HG03025 (cell line): ENCODE results near the gene IGFL4.

ENCODE experiments used
- ATAC-seq: cut with Tn5 transposase; IDR thresholded peaks from one replicate; pipeline ENCODE4 v1.9.1; 2021; ENCODE audit warnings: mild to moderate bottlenecking, moderate library complexity; ENCODE audit not compliant: unreplicated experiment, low FRiP score

Gene IGFL4

DNA sequence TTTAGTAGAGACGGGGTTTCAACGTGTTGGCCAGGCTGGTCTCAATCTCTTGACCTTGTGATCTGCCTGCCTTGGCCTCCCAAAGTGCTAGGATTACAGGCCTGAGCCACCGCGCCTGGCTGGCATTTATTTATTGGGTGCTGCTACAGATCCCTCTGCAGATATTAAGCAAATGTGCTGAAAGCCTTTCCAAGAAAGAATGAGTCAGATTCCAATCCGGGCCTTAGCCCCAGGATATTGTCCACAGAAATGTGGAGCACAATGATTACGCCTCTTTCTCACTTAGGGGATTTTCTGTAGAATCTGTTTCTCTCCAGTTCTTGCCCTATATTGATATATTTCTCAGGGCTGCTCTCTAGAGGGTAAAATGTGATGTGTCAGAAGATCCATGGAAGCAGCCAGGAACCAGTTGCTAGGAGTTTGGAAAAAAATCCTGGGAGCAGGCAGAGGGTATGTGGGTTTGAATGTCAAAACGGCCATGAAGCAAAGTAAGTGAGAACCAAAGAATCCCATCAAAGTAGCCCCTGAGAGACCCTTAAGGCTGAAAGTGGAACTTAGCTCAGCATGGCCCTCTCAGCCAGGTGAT lies 24.8 kb upstream of the IGFL4 start:
- ATAC-seq = no peak

DNA sequence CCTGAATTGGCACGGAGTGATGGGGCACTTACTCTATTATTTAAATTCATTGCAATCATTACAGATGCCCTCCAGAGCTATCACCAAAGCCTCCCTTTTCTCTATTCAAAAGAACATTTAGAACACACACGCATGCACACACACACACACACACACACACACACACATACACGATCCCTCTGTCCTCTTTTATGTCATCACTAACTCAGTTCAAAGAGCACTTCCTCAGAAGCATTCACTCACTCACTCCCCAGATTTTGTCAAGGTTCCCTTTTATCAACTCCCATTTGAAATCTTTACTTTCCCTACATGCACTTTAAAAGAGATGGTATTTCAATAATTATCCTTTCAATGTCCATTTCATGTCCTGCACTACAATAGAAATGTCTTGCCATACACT lies 22.4 kb upstream of the IGFL4 start:
- ATAC-seq = no peak

DNA sequence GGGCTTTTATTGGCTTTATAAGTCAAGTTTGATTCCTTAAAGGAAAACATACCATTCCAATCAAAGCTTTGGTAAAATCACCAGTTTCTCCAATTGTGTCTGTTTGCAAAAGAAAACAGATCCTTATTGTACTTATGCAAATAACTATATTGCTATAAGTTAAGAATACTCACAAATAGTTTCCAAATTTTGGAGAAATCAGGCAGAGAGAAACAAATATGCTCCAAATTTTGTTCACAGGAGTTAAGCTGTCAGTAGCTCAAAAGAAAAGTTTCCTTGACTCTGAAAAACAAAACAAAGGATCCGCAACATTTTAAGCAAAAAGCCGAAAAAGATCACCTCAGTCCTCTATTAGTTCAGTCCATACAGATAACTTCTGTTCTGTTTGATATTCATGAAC lies 19.2 kb upstream of the IGFL4 start:
- no peak for ATAC-seq

DNA sequence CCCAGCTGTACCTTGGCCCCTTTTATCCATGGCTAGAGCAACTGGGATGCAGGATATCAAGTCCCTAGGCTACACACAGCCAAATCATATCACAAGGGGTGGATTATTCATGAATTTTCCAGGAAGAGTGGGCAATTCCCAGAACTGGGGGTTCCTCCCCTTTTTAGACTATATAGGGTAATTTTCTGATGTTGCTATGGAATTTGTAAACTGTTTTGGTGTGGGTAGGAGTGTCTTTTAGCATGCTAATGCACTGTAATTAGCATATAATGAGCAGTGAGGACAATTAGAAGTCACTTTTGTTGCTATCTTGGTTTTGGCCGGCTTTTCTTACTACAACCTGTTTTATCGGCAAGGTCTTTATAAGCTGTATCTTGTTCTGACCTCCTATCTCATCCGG lies 18.0 kb upstream of the IGFL4 start:
- no peak for ATAC-seq

DNA sequence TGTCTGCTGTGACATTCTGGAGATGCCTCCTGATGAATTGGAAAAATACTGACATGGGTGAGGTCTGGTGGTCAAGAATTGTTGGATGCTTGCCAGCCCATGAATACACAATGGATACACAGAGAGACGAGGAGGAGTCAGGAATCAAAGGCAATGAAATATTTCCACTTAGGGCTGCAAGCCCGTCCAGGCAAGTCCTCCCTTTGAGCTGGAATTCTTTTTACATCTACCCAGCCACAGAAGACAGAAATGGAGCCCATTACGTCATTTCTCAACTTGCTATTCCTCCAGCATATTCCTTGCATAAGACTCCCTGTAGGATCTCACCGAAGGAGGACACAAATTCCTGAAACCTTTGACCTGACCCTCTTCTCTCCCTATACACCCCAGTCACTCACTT lies 15.7 kb upstream of the IGFL4 start:
- ATAC-seq = no peak

DNA sequence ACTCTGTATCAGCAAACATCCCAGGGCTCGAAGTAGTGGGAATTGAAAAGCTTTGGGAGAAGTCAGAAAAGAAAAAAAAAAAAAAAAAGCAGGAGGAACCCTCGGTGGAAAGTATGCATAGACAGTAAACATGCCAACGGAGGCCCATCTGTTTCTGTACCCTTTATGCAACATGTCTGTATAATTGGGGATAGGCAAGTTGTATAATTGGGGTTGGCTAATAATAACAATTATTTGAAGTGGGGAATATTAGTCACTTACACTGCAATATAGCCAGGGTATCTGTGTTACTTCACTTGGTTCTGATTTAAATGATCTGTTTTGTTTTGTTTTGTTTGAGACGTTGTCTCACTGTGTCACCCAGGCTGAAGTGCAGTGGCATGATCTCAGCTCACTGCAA lies 12.1 kb upstream of the IGFL4 start:
- no peak for ATAC-seq

- ATAC-seq = no peak
Measured at GRCh38 chr19:46049597-46049996, 8.8 kb upstream of the IGFL4 start.

GRCh38 chr19:46043519-46043918 lies 2.7 kb upstream of the IGFL4 start:
- ATAC-seq = no peak

DNA sequence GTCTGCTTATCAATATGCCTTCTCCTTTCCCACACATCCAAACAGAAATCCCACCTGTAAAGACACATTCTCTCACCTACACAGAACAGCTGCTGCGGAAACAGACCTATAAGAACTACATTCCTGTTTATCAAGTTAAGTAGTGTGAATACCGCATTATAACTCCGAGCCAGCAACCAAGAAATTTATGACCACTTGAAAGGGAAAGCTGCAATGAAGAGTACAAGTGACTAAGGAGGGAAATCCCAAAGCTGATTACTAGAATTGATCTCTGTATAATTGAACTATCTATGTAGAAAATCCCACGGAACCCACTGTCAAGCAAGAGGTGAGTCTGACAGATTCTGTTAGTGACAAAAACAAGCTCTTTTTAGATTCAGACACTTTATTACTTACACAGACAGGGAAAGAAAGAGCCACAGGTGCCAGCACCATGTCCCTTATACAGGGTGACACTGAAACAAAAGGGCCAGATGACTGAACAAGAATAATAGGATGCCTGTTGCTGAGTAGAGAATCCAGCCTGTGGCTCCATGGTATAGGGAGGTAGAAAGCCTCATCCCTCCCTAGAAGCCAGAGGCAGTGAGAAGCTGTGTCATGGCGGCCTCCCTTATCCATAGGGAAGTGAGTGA lies 1.6 kb upstream of the IGFL4 start:
- ATAC-seq = no peak

DNA sequence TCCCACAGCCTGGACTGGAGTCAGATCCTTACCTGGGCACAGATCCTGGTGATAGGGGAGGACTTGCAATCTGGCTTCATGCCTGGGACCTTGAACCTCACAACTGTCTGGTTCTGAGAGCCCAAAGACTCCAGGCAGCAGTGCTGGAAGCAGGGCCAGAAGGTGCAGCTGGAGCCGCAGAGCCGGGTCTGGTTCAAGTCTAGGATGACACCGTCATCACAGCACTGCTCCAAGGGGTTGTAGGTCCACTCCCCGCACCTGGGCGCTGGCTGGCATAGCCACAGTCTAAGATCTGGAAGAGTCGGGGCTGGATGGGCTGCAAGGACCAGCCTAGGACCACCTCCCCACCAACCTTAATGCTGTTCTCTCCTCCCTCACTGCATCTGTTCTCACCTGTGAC lies 677 bp downstream of the IGFL4 start:
- ATAC-seq = no peak

- no peak for ATAC-seq
Measured at GRCh38 chr19:46036744-46037128, 4.1 kb downstream of the IGFL4 start.

DNA sequence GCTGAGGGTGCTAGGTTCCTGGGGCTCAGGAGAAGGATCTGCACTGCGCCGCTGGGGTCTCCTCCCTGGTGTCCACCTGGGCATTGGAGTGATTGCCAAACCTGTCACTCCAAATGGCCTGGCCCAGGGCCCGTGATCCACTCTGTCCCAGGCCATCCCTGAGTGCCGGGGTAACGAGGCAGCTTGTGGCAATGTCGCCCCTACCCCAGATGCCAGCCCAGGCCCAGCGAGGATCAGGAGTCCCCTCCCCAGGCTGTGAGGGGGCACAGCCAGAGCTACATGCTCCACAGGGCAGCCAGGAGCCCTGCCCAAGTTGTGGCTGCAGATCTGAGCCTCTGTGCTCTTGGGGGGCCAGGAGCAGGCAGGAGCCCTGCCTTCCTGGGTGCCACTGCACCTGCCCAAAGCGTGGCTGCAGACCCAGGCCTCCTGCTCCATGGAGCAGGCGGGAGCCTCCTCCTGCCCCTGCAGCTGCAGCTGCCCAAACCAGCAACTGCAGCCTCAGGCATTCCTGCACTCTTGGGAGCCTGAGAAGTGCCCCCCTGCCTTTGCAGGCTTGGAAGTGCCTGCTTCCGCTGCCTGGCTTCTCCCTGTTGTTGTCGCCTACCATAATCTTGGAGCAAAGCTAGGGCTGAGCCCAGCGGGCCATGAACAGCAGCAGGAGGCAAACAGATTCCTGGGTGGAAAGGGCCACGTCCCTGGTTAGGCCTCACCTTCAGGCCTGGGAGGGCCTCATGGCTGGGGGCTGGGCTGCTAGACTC lies 4.6 kb downstream of the IGFL4 start:
- ATAC-seq = no peak

- ATAC-seq = no peak
Measured at GRCh38 chr19:46035546-46035945, 5.3 kb downstream of the IGFL4 start.

DNA sequence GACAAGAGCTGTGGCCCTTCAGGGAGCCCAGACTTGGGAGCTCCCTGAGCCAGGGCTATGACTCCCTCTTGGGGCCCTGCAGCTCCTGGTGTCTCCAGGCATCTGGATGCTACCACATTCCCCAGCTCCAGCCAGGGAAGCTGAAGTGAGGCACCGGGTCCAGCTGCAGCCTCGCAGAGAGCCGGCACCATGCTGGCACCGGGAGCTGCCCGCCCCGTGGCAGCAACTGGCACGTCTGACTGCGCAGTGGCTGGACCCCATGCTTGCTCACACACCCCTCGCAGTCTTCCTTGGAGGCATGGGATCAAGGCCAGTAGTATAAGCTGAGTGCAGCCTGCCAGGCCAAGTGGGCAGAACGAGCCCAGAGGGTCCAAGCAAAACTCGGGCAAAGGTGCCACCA lies 7.4 kb downstream of the IGFL4 start:
- no peak for ATAC-seq

- no peak for ATAC-seq
Measured at GRCh38 chr19:46032597-46033025, 8.2 kb downstream of the IGFL4 start.

GRCh38 chr19:46031781-46032596 lies 8.8 kb downstream of the IGFL4 start:
- ATAC-seq = no peak

- no peak for ATAC-seq
Measured at GRCh38 chr19:46030812-46031550, 9.8 kb downstream of the IGFL4 start.

- no peak for ATAC-seq
Measured at GRCh38 chr19:46025835-46026234, 15.0 kb downstream of the IGFL4 start.

DNA sequence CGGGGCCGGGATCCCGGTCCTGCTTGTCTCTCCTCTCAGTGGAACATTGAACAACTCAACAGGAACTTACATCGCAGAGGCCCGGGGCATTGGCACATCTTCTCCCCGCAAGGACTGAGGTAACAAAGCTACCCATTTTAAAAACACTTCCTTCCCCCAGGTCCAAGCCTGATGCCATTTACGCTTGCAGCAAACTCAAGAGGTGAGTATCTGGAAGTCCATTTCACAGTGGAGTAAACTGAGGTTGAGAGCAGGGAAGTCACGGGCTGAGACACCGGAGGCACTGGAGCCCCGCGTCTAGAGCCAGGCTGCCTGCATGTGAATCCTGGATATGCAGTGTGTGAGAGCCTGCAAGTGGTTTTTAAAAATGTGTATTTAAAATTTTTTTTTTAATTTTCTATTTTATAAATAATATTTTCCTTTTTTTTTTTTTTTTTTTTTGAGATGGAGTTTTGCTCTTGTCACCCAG lies 17.5 kb downstream of the IGFL4 start:
- ATAC-seq = no peak
